HG03039 (cell line): ENCODE data around the gene KLHDC4.

ENCODE experiments used
- ATAC-seq: cut with Tn5 transposase; IDR thresholded peaks from one replicate; pipeline ENCODE4 v1.9.1; 2021; ENCODE audit warnings: mild to moderate bottlenecking, moderate library complexity; ENCODE audit not compliant: unreplicated experiment

KLHDC4 gene

DNA sequence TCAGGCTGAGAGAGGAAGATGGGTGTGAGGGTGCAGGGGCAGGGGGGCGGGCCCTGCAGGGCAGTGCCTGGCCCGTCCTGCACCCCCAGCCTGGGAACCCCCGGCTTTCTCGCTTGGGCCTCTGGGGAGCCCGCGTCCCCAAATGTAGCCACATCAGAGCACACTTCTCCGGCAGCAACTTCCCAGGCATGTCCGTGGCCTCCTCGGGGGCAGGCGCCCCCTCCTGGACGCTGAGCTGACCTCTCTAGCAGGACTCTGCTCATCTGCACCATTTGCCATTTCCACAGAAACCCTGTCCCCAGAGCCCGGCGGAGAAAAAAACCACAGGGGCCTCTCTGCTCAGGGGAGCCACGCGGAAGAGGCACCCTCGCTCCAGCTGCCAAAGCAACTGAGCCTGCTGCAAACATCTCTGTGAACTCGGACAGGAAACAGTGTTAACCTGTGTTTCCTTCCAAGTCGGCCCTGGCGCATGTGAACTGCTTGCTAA lies 63.4 kb downstream of the KLHDC4 start:
- ATAC-seq: no peak

DNA sequence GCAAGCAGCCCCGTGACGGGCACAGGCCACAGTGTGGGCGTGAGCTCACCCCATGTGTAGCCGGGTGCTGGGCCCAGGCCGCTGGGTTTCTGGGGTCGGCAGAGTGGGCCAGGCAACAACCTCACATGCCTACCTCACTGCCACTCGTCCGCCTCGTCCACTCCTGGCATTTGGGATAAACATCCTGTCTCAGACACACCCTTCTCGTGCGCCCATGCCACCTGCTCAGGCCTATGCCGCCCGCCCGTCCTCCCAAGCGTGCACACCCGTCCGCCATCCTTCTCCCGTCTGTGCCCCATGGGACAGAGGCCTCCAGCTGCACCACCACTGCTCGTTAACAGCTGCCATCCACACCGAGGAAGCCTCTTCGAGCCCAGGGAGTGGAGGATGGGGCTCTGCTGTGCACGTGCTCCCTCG lies 64.3 kb downstream of the KLHDC4 start:
- no peak for ATAC-seq

DNA sequence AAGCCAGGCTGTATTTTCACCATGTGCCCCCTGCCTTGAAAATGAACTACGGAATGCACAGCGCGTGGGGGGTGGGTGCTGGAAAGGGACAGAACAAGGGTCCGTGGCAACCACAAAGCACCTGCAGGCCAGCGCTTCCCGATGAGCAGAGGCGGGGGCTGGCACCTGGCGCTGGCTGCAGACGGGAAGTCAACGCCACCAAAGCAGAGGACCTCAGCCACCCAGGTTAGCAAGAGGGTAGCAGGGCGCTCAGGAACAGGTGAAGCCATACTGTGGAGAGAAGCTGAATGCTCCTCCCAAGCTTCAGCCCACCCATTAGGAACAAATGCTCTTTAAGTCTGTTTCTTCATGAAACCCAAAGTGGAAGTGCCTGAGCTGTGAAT lies 64.7 kb downstream of the KLHDC4 start:
- ATAC-seq: no peak

DNA sequence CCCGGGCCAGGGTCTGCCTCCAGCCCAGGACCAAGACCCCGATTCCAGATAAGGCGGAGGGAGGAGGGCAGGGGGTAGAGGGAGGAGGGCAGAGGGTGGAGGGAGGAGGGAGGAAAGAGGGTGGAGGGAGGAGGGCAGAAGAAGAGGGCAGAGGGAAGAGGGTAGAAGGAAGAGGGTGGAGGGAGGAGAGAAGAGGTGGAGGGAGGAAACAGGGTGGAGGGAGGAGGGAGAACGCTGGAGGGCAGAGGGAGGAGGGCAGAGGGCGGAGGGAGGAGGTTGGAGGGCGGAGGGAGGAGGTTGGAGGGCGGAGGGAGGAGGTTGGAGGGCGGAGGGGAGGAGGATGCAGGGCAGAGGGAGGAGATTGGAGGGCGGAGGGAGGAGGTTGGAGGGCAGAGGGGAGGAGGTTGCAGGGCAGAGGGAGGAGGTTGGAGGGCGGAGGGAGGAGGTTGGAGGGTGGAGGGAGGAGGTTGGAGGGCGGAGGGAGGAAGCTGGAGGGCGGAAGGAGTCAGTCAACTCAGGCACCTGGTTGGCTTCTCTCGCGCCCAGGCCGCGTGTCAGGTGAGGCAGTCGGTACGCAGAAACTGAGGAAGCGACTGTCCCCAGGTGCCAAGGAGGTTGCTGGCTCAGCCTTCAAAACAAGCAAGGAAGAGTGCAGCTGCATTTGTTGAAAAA lies 65.2 kb downstream of the KLHDC4 start:
- ATAC-seq: no peak

DNA sequence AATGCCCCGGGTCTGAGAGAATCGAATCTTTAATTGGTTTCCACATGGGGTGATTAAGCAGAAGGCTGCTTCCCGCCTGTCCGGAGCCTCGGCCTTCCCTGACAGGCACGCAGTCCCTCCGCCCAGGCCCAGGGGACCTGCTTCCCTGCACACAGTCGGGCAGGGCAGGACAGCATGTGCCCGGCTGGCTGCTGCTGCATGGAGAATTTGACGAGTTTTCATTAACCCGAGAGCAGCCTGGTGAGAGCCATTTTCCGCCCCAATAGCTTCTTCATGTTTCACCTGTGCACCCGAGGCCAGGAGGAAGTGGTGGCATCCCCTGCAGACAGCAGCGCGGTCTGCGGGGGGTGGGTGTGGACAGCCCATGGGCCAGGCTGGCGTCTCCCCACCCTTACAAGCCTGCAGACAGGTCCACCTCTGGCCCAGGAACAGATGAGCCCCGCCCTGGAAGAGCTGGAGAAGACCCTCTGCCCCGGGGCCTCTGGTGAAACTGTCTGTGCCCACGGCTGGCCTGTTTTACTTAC lies 67.0 kb downstream of the KLHDC4 start:
- ATAC-seq: no peak

DNA sequence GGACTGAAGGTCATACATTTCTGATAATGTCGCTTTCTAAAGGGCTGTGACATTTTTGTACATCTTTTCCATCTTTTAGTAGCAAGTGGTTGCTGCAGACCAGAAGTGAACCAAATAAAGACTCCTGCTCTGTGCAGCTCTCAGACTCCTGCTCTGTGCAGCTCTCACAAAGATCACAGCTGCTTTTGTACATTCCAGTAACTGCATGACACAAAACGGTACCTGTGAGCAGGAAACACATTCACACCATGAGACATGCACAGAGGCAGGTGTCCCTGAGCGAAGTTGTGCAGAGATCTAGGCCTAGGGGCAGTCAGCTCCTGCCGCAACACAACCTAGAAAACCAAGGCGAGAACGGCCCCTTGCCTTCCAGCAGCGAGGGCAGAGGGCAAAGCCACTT lies 67.5 kb downstream of the KLHDC4 start:
- no peak for ATAC-seq

- ATAC-seq: no peak
Observed at GRCh38 chr16:87697792-87698191, 68.0 kb downstream of the KLHDC4 start.

DNA sequence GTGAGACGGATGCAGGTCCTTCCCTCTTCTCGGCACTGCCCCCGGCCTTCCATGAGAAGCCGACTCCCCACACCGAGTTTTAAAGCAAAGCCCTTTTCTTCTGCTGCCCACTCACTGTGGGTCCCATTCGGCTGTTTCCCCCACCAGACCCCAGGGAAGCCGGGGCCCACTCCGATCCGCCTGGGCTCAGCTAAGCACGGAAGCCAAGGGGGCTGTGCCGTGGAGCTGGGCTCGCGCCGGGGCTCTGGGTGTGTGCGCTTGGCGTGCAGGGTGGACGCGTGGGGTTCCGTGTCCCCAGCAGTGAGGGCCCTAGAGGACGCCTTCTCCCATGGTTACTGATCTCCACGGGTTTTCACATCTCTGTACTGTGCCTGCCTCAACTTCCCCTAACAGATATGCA lies 68.5 kb downstream of the KLHDC4 start:
- no peak for ATAC-seq

- no peak for ATAC-seq
Observed at GRCh38 chr16:87696726-87697125, 69.1 kb downstream of the KLHDC4 start.

GRCh38 chr16:87695534-87695933 lies 70.3 kb downstream of the KLHDC4 start:
- no peak for ATAC-seq

DNA sequence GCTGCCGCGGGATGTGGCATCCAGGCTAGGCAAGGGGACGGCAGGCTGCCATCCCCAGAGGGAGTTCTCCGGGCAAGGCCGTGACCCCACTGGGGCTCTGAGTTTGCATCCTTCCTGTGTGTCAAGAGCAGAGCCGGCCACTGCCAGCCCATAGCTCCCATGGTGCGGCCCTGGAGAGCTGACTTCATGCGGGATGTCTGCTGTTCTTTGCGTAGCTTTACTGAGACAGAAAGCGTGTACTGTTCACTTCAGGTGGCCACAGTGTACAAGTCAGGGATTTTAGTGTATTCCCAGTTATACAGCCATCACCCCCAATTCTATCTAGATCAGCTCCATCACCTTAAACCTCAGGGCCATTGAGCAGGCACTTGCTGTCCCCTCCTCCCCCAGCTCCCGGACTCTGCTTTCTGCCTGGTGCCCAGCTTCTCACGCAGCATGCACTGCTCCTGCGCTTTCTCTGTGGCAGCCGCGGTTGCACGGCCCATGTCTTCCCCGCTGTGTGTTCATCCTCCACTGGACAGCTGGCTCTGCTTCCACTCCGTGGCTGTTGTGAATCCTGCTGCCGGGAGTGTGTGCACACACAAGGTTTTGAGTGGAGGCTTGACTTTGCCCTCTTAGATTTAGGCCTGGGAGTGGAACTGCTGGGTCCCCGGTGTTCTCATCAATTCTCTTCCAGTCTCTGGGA lies 71.2 kb downstream of the KLHDC4 start:
- ATAC-seq: no peak

DNA sequence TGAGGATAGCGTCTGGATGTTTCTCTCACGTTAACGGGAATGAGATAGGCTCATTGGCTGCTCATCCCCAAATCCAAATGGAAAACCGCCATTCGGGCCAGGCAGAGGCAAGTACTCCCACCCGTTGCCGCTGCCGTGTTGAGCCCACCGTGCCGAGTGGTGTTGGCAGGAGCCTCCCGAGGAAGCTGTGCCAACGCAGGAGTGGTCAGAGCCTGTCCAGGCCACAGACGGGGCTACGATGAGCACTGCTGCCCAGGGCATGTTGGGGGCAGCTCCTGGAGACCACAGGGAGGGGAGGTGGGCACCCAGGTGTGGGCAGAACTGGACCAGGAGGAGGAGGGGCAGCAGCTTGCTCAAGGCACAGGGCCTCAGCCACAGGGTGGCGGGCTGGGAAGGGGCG lies 72.0 kb downstream of the KLHDC4 start:
- no peak for ATAC-seq

DNA sequence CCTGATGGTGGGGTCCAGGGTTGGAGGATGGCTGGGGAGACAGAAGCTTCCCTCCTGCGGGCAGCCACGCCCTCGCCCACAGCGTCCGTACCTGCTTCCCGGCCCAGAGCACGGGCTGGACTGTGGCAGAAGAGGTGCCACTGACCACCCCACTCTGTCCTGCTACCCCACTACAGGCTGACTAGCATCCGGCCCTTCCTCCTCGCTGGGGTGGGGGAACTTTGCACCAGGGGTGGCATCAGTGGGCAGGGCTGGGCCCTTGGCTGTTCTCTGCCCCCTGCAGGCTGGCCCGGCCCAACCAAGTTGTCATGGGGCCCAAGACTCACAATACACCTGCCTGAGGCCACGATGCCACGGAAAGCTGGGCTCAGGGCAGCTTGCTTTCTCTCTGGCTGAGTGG lies 73.0 kb downstream of the KLHDC4 start:
- no peak for ATAC-seq

- no peak for ATAC-seq
Observed at GRCh38 chr16:87692176-87692575, 73.6 kb downstream of the KLHDC4 start.

- ATAC-seq: no peak
Observed at GRCh38 chr16:87691686-87692079, 74.1 kb downstream of the KLHDC4 start.

DNA sequence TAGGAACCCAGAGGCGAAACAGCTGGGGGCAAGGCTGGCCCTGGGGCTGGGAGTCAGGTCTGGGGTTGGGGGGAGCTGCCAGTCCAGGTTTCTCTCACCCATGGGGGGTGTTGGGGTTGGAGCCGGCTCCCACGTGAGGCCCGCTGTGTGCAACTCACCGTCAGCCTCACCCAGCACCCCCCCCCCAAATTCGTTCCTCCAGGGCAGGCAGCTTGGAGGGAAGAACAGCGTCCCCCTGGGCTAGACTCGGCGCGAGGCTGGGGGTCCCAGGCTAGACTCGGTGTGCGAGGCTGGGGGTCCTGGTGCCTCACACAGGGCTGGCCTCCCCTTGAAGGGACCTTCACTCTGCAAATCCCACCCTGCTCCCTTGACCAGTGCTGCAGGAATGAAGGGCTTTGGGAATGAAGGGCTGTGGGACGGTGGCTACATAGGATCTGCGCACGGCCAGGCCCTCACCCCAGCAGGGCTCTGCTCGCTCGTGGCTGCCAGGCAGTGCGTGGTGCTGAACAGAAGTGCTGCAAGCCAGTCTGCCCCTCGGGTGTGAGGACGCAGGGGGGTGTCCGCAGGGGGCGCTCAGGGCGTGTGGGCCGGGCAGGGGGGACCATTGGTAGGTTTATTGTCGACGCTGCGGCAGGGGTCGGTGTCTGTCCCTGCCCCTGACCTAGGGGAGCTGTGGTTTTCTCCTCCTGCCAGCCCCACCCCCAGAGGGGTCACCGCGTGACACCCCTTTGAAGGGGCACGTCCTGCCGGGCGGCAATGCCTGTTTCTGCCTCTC lies 74.7 kb downstream of the KLHDC4 start:
- ATAC-seq: no peak

DNA sequence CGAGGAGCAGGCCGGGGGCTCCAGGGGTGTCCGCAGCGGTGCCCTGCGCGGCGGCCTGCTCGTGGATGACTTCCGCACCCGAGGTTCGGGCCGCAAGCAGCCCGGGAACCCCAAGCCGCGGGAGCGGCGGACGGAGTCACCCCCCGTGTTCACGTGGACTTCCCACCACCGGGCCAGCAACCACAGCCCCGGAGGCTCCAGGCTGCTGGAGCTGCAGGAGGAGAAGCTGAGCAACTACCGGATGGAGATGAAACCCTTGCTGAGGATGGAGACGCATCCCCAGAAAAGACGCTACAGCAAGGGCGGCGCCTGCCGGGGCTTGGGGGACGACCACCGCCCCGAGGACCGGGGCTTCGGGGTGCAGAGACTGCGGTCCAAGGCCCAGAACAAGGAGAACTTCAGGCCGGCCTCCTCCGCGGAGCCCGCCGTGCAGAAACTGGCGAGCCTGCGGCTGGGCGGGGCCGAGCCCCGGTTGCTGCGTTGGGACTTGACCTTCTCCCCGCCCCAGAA lies 75.8 kb downstream of the KLHDC4 start:
- ATAC-seq: no peak

DNA sequence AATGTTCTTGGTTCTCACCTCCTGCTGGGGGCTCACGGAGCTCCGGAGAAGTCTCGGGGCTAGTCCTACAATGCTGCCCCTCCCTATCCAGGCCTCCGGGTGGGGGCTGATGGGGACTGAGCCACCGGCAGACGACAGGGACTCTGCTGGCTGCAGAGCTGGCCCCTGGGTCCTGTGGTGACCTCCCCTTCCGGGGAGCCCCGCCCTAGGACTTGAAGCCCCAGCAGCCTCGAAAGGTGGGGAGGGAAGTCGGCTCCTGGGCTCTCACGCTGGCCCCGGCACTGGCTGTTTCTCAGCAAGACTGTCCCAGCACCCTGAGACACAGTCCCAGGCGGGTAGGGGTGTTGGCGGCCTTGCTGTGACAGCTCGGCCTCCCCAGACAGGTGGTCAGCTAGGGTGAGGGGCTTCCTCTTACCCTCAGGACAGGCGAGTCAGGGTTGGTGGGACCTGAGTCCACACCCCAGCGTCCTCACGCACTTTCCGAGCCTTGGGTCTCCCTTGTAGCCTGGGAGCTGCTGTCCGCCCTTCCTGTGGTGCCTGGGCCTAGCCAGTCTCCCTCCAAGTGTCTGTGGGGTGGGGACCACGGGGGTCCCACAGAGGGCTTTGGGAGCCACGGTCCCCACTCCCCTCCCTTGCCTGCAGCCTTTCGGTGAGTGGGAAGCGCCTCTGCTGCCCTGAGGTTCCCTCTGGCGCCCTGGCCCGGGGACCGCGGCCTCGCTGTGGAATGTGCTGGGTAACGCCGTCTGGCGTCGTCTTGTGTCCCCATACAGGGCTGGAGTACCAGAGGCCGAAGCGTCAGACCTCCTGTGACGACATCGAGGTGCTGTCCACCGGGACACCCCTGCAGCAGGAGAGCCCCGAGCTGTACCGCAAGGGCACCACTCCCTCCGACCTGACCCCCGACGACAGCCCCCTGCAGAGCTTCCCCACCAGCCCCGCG lies 76.6 kb downstream of the KLHDC4 start:
- ATAC-seq: no peak

GRCh38 chr16:87687998-87688529 lies 77.7 kb downstream of the KLHDC4 start:
- no peak for ATAC-seq
